Neural progenitor cell (in vitro differentiated cells): ENCODE data around the gene KDM2A. TPM values are rescaled to one million over a fixed set of nuclear protein-coding genes. Genes with fewer than 3 reads are reported as not detected.

Experiments
- DNase-seq: peaks from one replicate; pipeline ENCODE4 v3.0.0-alpha.2; 2016; ENCODE audit warnings: low spot score
- H2AFZ ChIP-seq: fragments of 200-600 bp; sonication (generic); replicated peaks from 2 replicates; pipeline ENCODE4 v1.6.1; 2016; ENCODE audit warnings: antibody characterized with exemption
- H3F3A ChIP-seq: fragments of 200-600 bp; sonication (generic); 2 replicates; pipeline ENCODE4 v1.6.1; 2016; ENCODE audit warnings: antibody characterized with exemption, low read depth
- H3K27ac ChIP-seq: fragments of 200-600 bp; sonication (generic); 2 replicates; pipeline ENCODE4 v1.5.1; 2016; ENCODE audit warnings: mild to moderate bottlenecking
- H3K27me3 ChIP-seq: fragments of 200-600 bp; sonication (generic); 2 replicates; pipeline ENCODE4 v1.6.1; 2016; ENCODE audit warnings: mild to moderate bottlenecking, moderate library complexity
- H3K36me3 ChIP-seq: fragments of 200-600 bp; sonication (generic); 2 replicates; pipeline ENCODE4 v1.5.1; 2016
- H3K4me1 ChIP-seq: fragments of 200-600 bp; sonication (generic); 2 replicates; pipeline ENCODE4 v1.6.1; 2016; ENCODE audit warnings: mixed run types
- H3K4me2 ChIP-seq: fragments of 200-600 bp; sonication (generic); 2 replicates; pipeline ENCODE4 v1.6.1; 2016
- H3K4me3 ChIP-seq: fragments of 200-600 bp; sonication (generic); 2 replicates; pipeline ENCODE4 v1.5.1; 2016
- H3K79me2 ChIP-seq: fragments of 200-600 bp; sonication (generic); 2 replicates; pipeline ENCODE4 v1.6.1; 2016; ENCODE audit warnings: low read depth
- H3K9ac ChIP-seq: fragments of 200-600 bp; sonication (generic); 2 replicates; pipeline ENCODE4 v1.6.1; 2016
- H3K9me3 ChIP-seq: fragments of 200-600 bp; sonication (generic); 2 replicates; pipeline ENCODE4 v1.5.1; 2016; ENCODE audit warnings: low read depth
- H4K20me1 ChIP-seq: fragments of 200-600 bp; sonication (generic); 2 replicates; pipeline ENCODE4 v1.6.1; 2016; ENCODE audit warnings: low read depth
- H3K27ac Mint-ChIP-seq: 3 replicates; pipeline ENCODE4 v1.8.0; 2021; ENCODE audit warnings: mixed read lengths
- H3K27me3 Mint-ChIP-seq: 2 replicates; pipeline ENCODE4 v1.8.0; 2022; ENCODE audit warnings: low read depth, mild to moderate bottlenecking, inconsistent platforms, moderate library complexity, mixed read lengths; ENCODE audit not compliant: insufficient read depth
- H3K36me3 Mint-ChIP-seq: 3 replicates; pipeline ENCODE4 v1.8.0; 2021; ENCODE audit warnings: mixed read lengths
- H3K4me1 Mint-ChIP-seq: 3 replicates; pipeline ENCODE4 v1.8.0; 2021; ENCODE audit warnings: mixed read lengths
- H3K4me3 Mint-ChIP-seq: 3 replicates; pipeline ENCODE4 v1.8.0; 2021; ENCODE audit warnings: mild to moderate bottlenecking, moderate library complexity, mixed read lengths
- H3K9me3 Mint-ChIP-seq: 3 replicates; pipeline ENCODE4 v1.8.0; 2020; ENCODE audit warnings: mixed read lengths
- CTCF ChIP-seq: fragments of 200-600 bp; sonication (generic); IDR thresholded peaks from 2 replicates; pipeline ENCODE4 v1.5.1; 2017; ENCODE audit warnings: antibody characterized with exemption, mild to moderate bottlenecking
- EZH2 ChIP-seq: fragments of 200-600 bp; sonication (generic); IDR thresholded peaks from 2 replicates; pipeline ENCODE4 v1.6.1; 2017; ENCODE audit warnings: antibody characterized with exemption, mild to moderate bottlenecking, moderate library complexity
- EZH2phosphoT487 ChIP-seq: fragments of 200-600 bp; sonication (generic); IDR thresholded peaks from 2 replicates; pipeline ENCODE4 v1.6.1; 2017; ENCODE audit warnings: antibody characterized with exemption
- total RNA-seq: library from RNA; depleted of rRNA; stranded (reverse); fragments of >200 nt; gene quantifications from 2 replicates; pipeline ENCODE4 v1.2.3, GENCODE V29; 2015; ENCODE audit warnings: low replicate concordance

KDM2A gene
- total RNA-seq, 1 donor from 2014 or later, result 49.5 TPM

- Mint-ChIP-seq H3K4me1 (peaks cover 8% of the 10 kb centered on the region), H3K4me3 (no peak overlapping the region), H3K36me3 (peaks cover 19% of the 10 kb centered on the region), H3K27me3 (peaks cover 7% of the 10 kb centered on the region), H3K27ac (no peak overlapping the region), H3K9me3 (peaks cover 4% of the 10 kb centered on the region)
- Histone ChIP-seq H2AFZ (no peak overlapping the region), H3K36me3 (no peaks in the 10 kb centered on the region), H3K27ac (no peak overlapping the region), H3K4me3 (no peak overlapping the region), H3K27me3 (peaks cover 16% of the 10 kb centered on the region), H3K4me1 (peaks cover 12% of the 10 kb centered on the region), H3K79me2 (no peaks in the 10 kb centered on the region), H3K4me2 (no peak overlapping the region), H3K9me3 (no peaks in the 10 kb centered on the region), H3K9ac (no peak overlapping the region), H4K20me1 (peaks cover 14% of the 10 kb centered on the region), H3F3A (peaks cover 27% of the 10 kb centered on the region)
- no peak for DNase-seq
- TF ChIP-seq EZH2phosphoT487 (no peak), CTCF (no peak), EZH2 (no peak)
These were observed 182.4 kb downstream of the KDM2A start for GRCh38 chr11:67301313-67301921.

GRCh38 chr11:67301951-67302516 is 183.0 kb downstream of the KDM2A start:
- Histone ChIP-seq H3K4me2 (peak overlapping the region; percentile 91), H3K4me3 (peak overlapping the region; percentile 65), H3K9ac (no peak overlapping the region), H3K36me3 (no peaks in the 10 kb centered on the region), H3K9me3 (no peaks in the 10 kb centered on the region), H4K20me1 (peaks cover 14% of the 10 kb centered on the region), H2AFZ (no peak overlapping the region), H3K4me1 (peaks cover 12% of the 10 kb centered on the region), H3F3A (peaks cover 27% of the 10 kb centered on the region), H3K27me3 (peaks cover 16% of the 10 kb centered on the region), H3K27ac (no peak overlapping the region), H3K79me2 (no peaks in the 10 kb centered on the region)
- peak; percentile 71 for DNase-seq
- H3K27me3 Mint-ChIP-seq, result peaks cover 7% of the 10 kb centered on the region
- TF ChIP-seq CTCF (no peak), EZH2phosphoT487 (no peak), EZH2 (no peak)
- H3K27ac Mint-ChIP-seq, result no peak overlapping the region
- peaks cover 8% of the 10 kb centered on the region for H3K4me1 Mint-ChIP-seq
- H3K4me3 Mint-ChIP-seq, result peak overlapping the region; percentile 74
- H3K36me3 Mint-ChIP-seq, result peaks cover 14% of the 10 kb centered on the region
- no peaks in the 10 kb centered on the region for H3K9me3 Mint-ChIP-seq

- Histone ChIP-seq H3K4me2 (peak overlapping the region; percentile 91), H3K4me3 (peak overlapping the region; percentile 65), H3K27me3 (peaks cover 16% of the 10 kb centered on the region), H2AFZ (no peak overlapping the region), H3K36me3 (no peaks in the 10 kb centered on the region), H3F3A (peaks cover 27% of the 10 kb centered on the region), H4K20me1 (peaks cover 14% of the 10 kb centered on the region), H3K9me3 (no peaks in the 10 kb centered on the region), H3K27ac (no peak overlapping the region), H3K4me1 (peaks cover 12% of the 10 kb centered on the region), H3K79me2 (no peaks in the 10 kb centered on the region), H3K9ac (no peak overlapping the region)
- H3K9me3 Mint-ChIP-seq, result no peaks in the 10 kb centered on the region
- H3K27me3 Mint-ChIP-seq, result peaks cover 7% of the 10 kb centered on the region
- no peak overlapping the region for H3K27ac Mint-ChIP-seq
- no peak for TF ChIP-seq EZH2
- no peak for TF ChIP-seq CTCF
- TF ChIP-seq EZH2phosphoT487, result no peak
- peak; percentile 78 for DNase-seq
- H3K4me3 Mint-ChIP-seq, result peak overlapping the region; percentile 74
- H3K36me3 Mint-ChIP-seq, result peaks cover 13% of the 10 kb centered on the region
- H3K4me1 Mint-ChIP-seq, result peaks cover 8% of the 10 kb centered on the region
These were observed 183.6 kb downstream of the KDM2A start for GRCh38 chr11:67302571-67303131.
